BJ (cell line): ENCODE results near the gene TEX11. TPM values are rescaled to one million over a fixed set of nuclear protein-coding genes. Genes with fewer than 3 reads are reported as not detected.

Experiments used
- CTCF ChIA-PET: fragments of 350-600 bp; formaldehyde crosslinking; extraction: SDS; loops from one replicate; lab custom pipeline; 2021; ENCODE audit warnings: antibody characterized with exemption, inconsistent platforms; lab: Yijun Ruan, JAX
- POLR2A ChIA-PET: fragments of 300-600 bp; sonication (Branson Sonifier 250); formaldehyde crosslinking; extraction: SDS; loops from one replicate; lab custom pipeline; 2021; ENCODE audit warnings: antibody characterized with exemption; lab: Charles Lee
- DNase-seq: peaks from one replicate; pipeline ENCODE4 v3.0.0-alpha.2; 2011; ENCODE audit warnings: low read depth
- H3K27me3 ChIP-seq: 2 replicates; pipeline ENCODE4 v1.6.0; 2011; ENCODE audit warnings: low read length; ENCODE audit not compliant: control insufficient read depth, insufficient read depth
- H3K36me3 ChIP-seq: 2 replicates; pipeline ENCODE4 v1.5.1; 2011; ENCODE audit warnings: low read length; ENCODE audit not compliant: control insufficient read depth, insufficient read depth
- H3K4me3 ChIP-seq: 2 replicates; pipeline ENCODE4 v1.5.1; 2011; ENCODE audit warnings: low read depth, mild to moderate bottlenecking, control low read depth, low read length
- polyA plus RNA-seq: library from polyadenylated mRNA; depleted of rRNA; stranded (reverse); fragments of >200 nt; gene quantifications from 2 replicates; pipeline ENCODE4 v1.2.3, GENCODE V29; 2011
- TF ChIP-seq, protein P1 (sequence below): IDR thresholded peaks from 2 replicates; pipeline ENCODE4 v1.5.1; 2011; ENCODE audit warnings: low read depth, mild to moderate bottlenecking, control low read depth, inconsistent platforms, low read length, moderate library complexity; ENCODE audit not compliant: insufficient read depth

TEX11 gene
- polyA plus RNA-seq, 1 experiment, result not detected

DNA sequence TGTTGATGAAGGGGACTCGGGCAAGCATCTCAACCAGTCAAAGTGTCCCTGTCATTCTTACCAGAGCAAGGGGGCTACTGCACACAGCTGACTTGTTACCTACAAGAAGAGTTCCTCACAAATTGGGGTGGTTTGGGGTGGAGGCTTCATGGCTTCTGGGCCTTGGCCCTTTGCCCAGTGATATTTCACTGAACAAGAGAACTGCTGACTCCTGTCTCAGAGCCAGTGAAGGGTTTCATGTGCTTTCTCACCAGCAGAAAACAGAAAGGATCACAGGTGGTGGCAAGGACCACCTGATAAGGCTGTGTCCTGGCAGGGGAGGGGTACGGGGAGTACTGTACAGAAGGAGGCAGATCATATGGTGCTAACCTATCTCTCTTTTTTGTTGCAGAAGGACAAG, 410.4 kb downstream of the TEX11 start:
- H3K27me3 ChIP-seq, result no peaks in the 10 kb centered on the region
- H3K4me3 ChIP-seq, result no peak overlapping the region
- ChIA-PET POLR2A (no interaction called here), CTCF (no interaction called here)
- TF ChIP-seq, protein P1, sequence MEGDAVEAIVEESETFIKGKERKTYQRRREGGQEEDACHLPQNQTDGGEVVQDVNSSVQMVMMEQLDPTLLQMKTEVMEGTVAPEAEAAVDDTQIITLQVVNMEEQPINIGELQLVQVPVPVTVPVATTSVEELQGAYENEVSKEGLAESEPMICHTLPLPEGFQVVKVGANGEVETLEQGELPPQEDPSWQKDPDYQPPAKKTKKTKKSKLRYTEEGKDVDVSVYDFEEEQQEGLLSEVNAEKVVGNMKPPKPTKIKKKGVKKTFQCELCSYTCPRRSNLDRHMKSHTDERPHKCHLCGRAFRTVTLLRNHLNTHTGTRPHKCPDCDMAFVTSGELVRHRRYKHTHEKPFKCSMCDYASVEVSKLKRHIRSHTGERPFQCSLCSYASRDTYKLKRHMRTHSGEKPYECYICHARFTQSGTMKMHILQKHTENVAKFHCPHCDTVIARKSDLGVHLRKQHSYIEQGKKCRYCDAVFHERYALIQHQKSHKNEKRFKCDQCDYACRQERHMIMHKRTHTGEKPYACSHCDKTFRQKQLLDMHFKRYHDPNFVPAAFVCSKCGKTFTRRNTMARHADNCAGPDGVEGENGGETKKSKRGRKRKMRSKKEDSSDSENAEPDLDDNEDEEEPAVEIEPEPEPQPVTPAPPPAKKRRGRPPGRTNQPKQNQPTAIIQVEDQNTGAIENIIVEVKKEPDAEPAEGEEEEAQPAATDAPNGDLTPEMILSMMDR, result no peak
- DNase-seq, result no peak
- H3K36me3 ChIP-seq, result no peaks in the 10 kb centered on the region; the same call in none of the 2 replicates

DNA sequence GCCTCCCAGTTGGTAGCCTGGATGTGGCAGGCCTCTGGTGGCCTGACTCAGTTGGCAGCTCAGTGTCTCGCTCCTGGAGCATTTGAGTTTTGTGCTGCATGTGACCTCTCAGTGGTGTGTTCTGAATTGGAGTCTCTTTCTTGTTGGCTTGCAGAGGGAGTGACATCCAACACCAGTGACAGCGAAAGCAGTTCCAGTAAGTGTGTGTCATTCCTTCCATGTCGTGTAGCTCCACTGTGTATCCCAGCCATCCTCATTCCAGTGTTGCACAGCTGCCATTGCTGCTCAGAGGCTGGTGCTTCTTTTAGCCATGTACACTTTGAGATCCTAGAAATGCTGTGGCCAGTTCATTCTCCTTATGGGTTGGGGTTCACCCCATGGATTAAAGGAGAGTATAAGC, 411.5 kb downstream of the TEX11 start:
- POLR2A ChIA-PET, result no interaction called here
- no peak for DNase-seq

DNA sequence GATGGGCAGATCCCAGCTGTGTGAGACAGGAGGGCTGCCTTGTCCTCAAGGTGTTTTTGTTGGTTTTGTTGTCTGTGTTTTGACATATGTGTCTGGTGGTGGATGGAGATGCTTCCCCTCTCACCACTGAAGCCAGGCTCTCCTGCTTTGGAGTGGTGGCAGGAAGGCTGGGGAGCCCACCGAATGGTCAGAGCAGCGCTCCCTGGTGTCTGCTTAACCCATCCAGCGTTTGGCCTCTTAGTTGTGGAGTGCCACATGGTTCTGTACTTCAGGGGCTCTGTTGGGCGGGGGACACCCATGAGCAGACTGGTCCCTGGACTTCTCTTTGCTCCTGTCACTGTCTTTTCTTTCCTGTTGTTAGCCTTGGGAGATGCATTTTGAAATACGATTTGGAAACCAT, 412.0 kb downstream of the TEX11 start:
- TF ChIP-seq, protein P1, result no peak
- no peak overlapping the region for H3K4me3 ChIP-seq
- H3K36me3 ChIP-seq, result no peaks in the 10 kb centered on the region; the same call in none of the 2 replicates
- ChIA-PET CTCF (no interaction called here), POLR2A (no interaction called here)
- DNase-seq, result no peak
- H3K27me3 ChIP-seq, result no peaks in the 10 kb centered on the region

More for the DNA sequence above, 411.5 kb downstream of the TEX11 start:
- TF ChIP-seq, protein P1, result no peak
- Histone ChIP-seq H3K4me3 (no peak overlapping the region), H3K36me3 (no peaks in the 10 kb centered on the region; the same call in none of the 2 replicates), H3K27me3 (no peaks in the 10 kb centered on the region)
- CTCF ChIA-PET, result no interaction called here

DNA sequence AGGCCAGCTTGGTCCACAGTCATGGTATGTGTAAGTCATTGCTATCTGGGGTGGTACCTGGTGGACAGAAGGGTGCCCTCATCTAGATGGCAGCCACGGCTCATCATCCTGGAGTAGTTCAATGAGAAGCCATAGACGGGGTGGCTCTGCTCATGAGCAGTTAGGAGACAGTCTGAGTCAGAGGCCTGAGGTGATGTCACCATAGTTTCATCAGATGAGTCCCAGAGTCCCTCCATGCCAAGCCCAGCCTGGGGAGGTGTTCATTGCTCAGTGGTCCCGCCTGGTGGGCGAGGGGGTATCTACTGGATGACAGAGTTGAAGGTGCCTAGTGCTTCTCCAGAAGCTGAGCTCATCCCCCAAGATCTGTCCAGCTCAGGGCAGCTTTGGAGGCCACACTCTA, 414.1 kb downstream of the TEX11 start:
- H3K36me3 ChIP-seq, result no peaks in the 10 kb centered on the region; the same call in 1 of the 2 replicates
- TF ChIP-seq, protein P1, result no peak
- ChIA-PET CTCF (no interaction called here), POLR2A (no interaction called here)
- no peak for DNase-seq
- no peaks in the 10 kb centered on the region for H3K27me3 ChIP-seq
- H3K4me3 ChIP-seq, result no peak overlapping the region

DNA sequence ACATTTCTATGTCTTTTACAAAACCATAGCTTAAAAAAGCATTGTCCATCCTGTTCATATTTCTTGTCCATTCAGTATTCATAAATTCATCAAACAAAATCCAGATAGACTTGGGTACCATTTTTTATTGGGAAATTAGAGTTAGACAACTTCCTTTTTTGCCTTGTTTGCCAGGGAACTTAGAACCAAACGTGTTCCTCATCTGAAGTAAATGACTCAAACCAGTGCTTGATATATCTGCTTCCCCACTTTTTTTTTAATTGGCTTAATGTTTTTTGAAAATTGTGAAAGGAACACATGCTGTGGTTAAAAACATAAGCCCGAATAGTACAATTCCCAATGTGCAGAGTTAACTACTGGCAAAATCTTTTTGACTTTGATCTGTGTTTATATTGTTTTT, 419.7 kb downstream of the TEX11 start:
- H3K27me3 ChIP-seq, result no peaks in the 10 kb centered on the region
- TF ChIP-seq, protein P1, result no peak
- ChIA-PET CTCF (interaction anchor here (1.7 kb wide), 1 partner anchor 16 kb away, joined by 3 read pairs; no protein-coding TSS in a partner anchor), POLR2A (no interaction called here)
- no peak overlapping the region for H3K4me3 ChIP-seq
- H3K36me3 ChIP-seq, result no peaks in the 10 kb centered on the region; the same call in 1 of the 2 replicates
- DNase-seq, result no peak
